HG02938 (cell line): Measurements from ENCODE around the gene ZCCHC7.
"Not testable (repeated sequence)": the region's sequence is repeated elsewhere in the genome, so short reads cannot be mapped to it uniquely, and the experiment has no call there.

Experiments used
- ATAC-seq: cut with Tn5 transposase; IDR thresholded peaks from one replicate; pipeline ENCODE4 v1.9.1; 2021; ENCODE audit warnings: mild to moderate bottlenecking, moderate library complexity; ENCODE audit not compliant: unreplicated experiment

The ZCCHC7 gene

GRCh38 chr9:37167456-37168047 is 47.2 kb downstream of the ZCCHC7 start:
- ATAC-seq, result no peak

- no peak for ATAC-seq
Observed at GRCh38 chr9:37172557-37172956, 52.2 kb downstream of the ZCCHC7 start.

- ATAC-seq, result no peak
Observed at GRCh38 chr9:37174247-37174646, 53.9 kb downstream of the ZCCHC7 start.

GRCh38 chr9:37178742-37179141 is 58.4 kb downstream of the ZCCHC7 start:
- ATAC-seq, result no peak

- ATAC-seq, result no peak
Observed at GRCh38 chr9:37179576-37179975, 59.2 kb downstream of the ZCCHC7 start.

- no peak for ATAC-seq
Observed at GRCh38 chr9:37180138-37180537, 59.8 kb downstream of the ZCCHC7 start.

GRCh38 chr9:37182718-37183117 is 62.3 kb downstream of the ZCCHC7 start:
- no peak for ATAC-seq

- ATAC-seq, result no peak
Observed at GRCh38 chr9:37184905-37185867, 64.8 kb downstream of the ZCCHC7 start.

- ATAC-seq, result peak; percentile 46
Observed at GRCh38 chr9:37187292-37187691, 66.9 kb downstream of the ZCCHC7 start.

- ATAC-seq, result peak; percentile 89
Observed at GRCh38 chr9:37187713-37188439, 67.5 kb downstream of the ZCCHC7 start.

- not testable (repeated sequence) for ATAC-seq
Observed at GRCh38 chr9:37190739-37191138, 70.4 kb downstream of the ZCCHC7 start.

GRCh38 chr9:37191403-37192089 is 71.2 kb downstream of the ZCCHC7 start:
- no peak for ATAC-seq

- no peak for ATAC-seq
Observed at GRCh38 chr9:37192803-37193202, 72.4 kb downstream of the ZCCHC7 start.

GRCh38 chr9:37197158-37198038 is 77.0 kb downstream of the ZCCHC7 start:
- ATAC-seq, result no peak

- ATAC-seq, result no peak
Observed at GRCh38 chr9:37198039-37198729, 77.8 kb downstream of the ZCCHC7 start.

GRCh38 chr9:37198831-37199230 is 78.5 kb downstream of the ZCCHC7 start:
- ATAC-seq, result no peak

- ATAC-seq, result no peak
Observed at GRCh38 chr9:37200433-37201005, 80.1 kb downstream of the ZCCHC7 start.

GRCh38 chr9:37201581-37201980 is 81.2 kb downstream of the ZCCHC7 start:
- ATAC-seq, result no peak

- ATAC-seq, result no peak
Observed at GRCh38 chr9:37202091-37202490, 81.7 kb downstream of the ZCCHC7 start.
